Trophoblast cell (in vitro differentiated cells and primary cell): ENCODE results near the gene PODXL.
"Not testable (repeated sequence)": the region's sequence is repeated elsewhere in the genome, so short reads cannot be mapped to it uniquely, and the experiment has no call there.

Source experiments
- DNase-seq, 2 donors: peaks; one replicate each; pipeline ENCODE4 v3.0.0-alpha.2; 2016
- H2AFZ ChIP-seq: 2 replicates; pipeline ENCODE4 v1.6.1; 2013; ENCODE audit warnings: low read length, moderate library complexity, mild to moderate bottlenecking; ENCODE audit not compliant: insufficient read depth, poor library complexity
- H2AK5ac ChIP-seq: 2 replicates; pipeline ENCODE4 v1.6.1; 2013; ENCODE audit warnings: mild to moderate bottlenecking, low read length
- H2BK120ac ChIP-seq: 2 replicates; pipeline ENCODE4 v1.6.1; 2013; ENCODE audit warnings: low read length, mild to moderate bottlenecking, moderate library complexity; ENCODE audit not compliant: insufficient read depth, poor library complexity
- H2BK12ac ChIP-seq: 2 replicates; pipeline ENCODE4 v1.6.1; 2013; ENCODE audit warnings: mild to moderate bottlenecking, low read length, moderate library complexity
- H2BK5ac ChIP-seq: 2 replicates; pipeline ENCODE4 v1.6.1; 2013; ENCODE audit warnings: low read length, low read depth, moderate library complexity, mild to moderate bottlenecking; ENCODE audit not compliant: poor library complexity
- H3K14ac ChIP-seq: 2 replicates; pipeline ENCODE4 v1.6.1; 2013; ENCODE audit warnings: mild to moderate bottlenecking, low read length
- H3K18ac ChIP-seq: 2 replicates; pipeline ENCODE4 v1.6.1; 2013; ENCODE audit warnings: mild to moderate bottlenecking, low read length
- H3K23ac ChIP-seq: 2 replicates; pipeline ENCODE4 v1.6.1; 2013; ENCODE audit warnings: low read length
- H3K27ac ChIP-seq: 2 replicates; pipeline ENCODE4 v1.5.1; 2013; ENCODE audit warnings: low read depth, mild to moderate bottlenecking, inconsistent platforms, low read length, moderate library complexity
- H3K27me3 ChIP-seq: 2 replicates; pipeline ENCODE4 v1.6.1; 2013; ENCODE audit warnings: inconsistent platforms, mild to moderate bottlenecking, low read length, moderate library complexity; ENCODE audit not compliant: insufficient read depth
- H3K36me3 ChIP-seq, 2 experiments: 1 replicate in 1 of 2; 2 replicates in 1 of 2; pipeline ENCODE4 v1.6.1; 2013; ENCODE audit warnings: low read length in 2 of 2, mild to moderate bottlenecking in 2 of 2, moderate library complexity in 1 of 2; ENCODE audit not compliant: insufficient read depth in 2 of 2, control insufficient read depth in 1 of 2
- H3K4ac ChIP-seq: 2 replicates; pipeline ENCODE4 v1.6.1; 2013; ENCODE audit warnings: low read depth, mild to moderate bottlenecking, low read length, moderate library complexity
- H3K4me1 ChIP-seq, 2 experiments: 1 replicate in 1 of 2; 2 replicates in 1 of 2; pipeline ENCODE4 v1.6.1; 2013; ENCODE audit warnings: low read length in 2 of 2, mild to moderate bottlenecking in 2 of 2, moderate library complexity in 1 of 2; ENCODE audit not compliant: insufficient read depth in 2 of 2, control insufficient read depth in 1 of 2
- H3K4me2 ChIP-seq: 2 replicates; pipeline ENCODE4 v1.6.1; 2013; ENCODE audit warnings: inconsistent platforms, mild to moderate bottlenecking, low read length, moderate library complexity
- H3K4me3 ChIP-seq: 2 replicates; pipeline ENCODE4 v1.5.1; 2013; ENCODE audit warnings: mild to moderate bottlenecking, low read depth, low read length, inconsistent platforms
- H3K79me1 ChIP-seq: one replicate; pipeline ENCODE4 v1.6.1; 2013; ENCODE audit warnings: low read length
- H3K79me2 ChIP-seq: 2 replicates; pipeline ENCODE4 v1.6.1; 2013; ENCODE audit warnings: low read length, mild to moderate bottlenecking; ENCODE audit not compliant: control insufficient read depth, insufficient read depth, poor library complexity
- H3K9ac ChIP-seq: 2 replicates; pipeline ENCODE4 v1.6.1; 2013; ENCODE audit warnings: mild to moderate bottlenecking, low read length
- H3K9me3 ChIP-seq: 2 replicates; pipeline ENCODE4 v1.6.1; 2013; ENCODE audit warnings: low read depth, mild to moderate bottlenecking, control low read depth, inconsistent platforms, low read length; ENCODE audit not compliant: insufficient read depth
- H4K12ac ChIP-seq: 2 replicates; pipeline ENCODE4 v1.6.1; 2013; ENCODE audit warnings: low read depth, mild to moderate bottlenecking, low read length, moderate library complexity
- H4K8ac ChIP-seq: 2 replicates; pipeline ENCODE4 v1.6.1; 2013; ENCODE audit warnings: low read depth, mild to moderate bottlenecking, low read length, moderate library complexity
- H4K91ac ChIP-seq: one replicate; pipeline ENCODE4 v1.6.1; 2013; ENCODE audit warnings: low read depth, mild to moderate bottlenecking, low read length, moderate library complexity
- WGBS: extraction: QIAGEN DNeasy Blood & Tissue Kit; methylation state at CpG from one replicate; pipeline ENCODE4 v1.1.7; 2013; ENCODE audit warnings: missing lambda C conversion rate; ENCODE audit not compliant: insufficient read length, insufficient coverage; ENCODE audit errors: extremely low coverage; 5-methylcytosine and 5-hydroxymethylcytosine counted together

Gene PODXL

DNA sequence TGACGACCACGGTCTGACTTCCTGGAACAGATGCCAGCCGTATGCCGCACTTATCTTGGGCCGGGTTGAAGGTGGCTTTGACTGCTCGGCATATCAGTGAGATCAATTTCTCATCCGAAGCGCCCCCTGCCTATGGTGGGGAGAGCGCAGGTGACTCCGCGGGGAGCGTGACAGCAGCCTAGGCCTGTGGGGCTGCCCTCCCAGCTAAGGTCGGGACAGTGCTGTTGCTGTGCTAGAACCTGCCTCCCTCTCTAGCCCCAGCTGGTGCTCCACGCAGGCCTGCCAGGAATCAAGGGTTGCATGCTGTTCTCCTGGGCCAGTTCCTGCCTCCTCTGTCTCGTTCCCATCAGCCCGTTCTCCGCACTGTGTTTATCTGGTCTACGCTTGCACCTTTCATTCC, 49.8 kb downstream of the PODXL start:
- Histone ChIP-seq H3K27ac (no peak overlapping the region), H3K4me3 (no peak overlapping the region), H3K9me3 (no peaks in the 10 kb centered on the region), H4K8ac (no peak overlapping the region), H4K12ac (no peak overlapping the region), H3K14ac (no peak overlapping the region), H2BK120ac (no peak overlapping the region), H3K36me3 (peaks cover 66 to 75% of the 10 kb centered on the region in 2 experiments), H2AFZ (no peak overlapping the region), H3K23ac (no peak overlapping the region), H3K18ac (no peak overlapping the region), H3K9ac (no peak overlapping the region), H4K91ac (no peak overlapping the region), H2AK5ac (no peak overlapping the region), H3K79me2 (no peaks in the 10 kb centered on the region), H3K4ac (no peak overlapping the region), H2BK12ac (no peak overlapping the region), H3K4me2 (no peak overlapping the region), H3K27me3 (no peaks in the 10 kb centered on the region), H3K4me1 (no peaks in the 10 kb centered on the region), H3K79me1 (no peaks in the 10 kb centered on the region), H2BK5ac (no peak overlapping the region)
- DNase-seq = no peak
- no CpG with 5 or more reads among the region's 18 CpGs for WGBS

DNA sequence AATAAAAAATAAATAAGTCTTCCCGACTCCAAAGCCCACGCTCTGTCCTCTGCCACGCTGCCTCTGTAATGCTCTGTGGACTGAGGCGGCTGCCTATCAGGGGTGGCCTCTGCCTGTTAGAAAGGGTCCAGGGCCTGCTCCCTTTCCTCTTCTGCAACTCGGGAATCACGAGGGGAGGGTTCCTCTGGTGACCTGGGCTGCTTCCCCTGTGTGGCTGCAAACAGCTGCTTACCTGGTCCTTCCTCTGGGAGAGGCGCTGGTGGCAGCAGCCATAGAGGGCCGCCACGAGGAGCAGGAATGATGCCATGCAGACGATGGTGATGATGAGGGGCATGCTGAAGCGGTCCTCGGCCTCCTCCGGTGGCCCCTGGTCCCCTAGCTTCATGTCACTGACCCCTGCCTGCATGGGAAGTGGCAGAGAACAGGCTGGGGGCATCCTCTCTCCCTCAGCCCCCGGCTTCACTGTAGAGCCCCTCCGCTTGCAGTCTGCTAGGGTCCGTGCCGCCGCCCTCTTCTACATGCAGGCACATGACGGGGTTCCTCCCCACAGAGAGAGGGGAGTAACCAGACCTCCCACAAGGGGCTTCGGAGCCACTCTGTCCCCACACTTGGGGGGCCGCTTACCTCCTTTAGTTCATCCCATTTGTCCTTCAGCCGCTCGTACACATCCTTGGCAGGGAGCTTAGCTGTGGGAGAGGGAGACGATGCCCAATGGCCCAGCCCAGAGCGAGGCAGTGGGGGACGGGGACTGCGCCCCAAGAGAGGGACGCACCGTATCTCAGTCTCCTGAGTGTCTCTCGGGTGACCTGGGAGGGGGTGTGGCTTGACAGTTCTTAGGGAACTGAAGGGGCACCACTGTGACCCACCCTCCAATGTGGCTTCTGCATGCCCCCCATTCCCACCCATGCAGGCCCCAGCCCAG, 50.5 kb downstream of the PODXL start:
- no peaks in the 10 kb centered on the region for H3K27me3 ChIP-seq
- WGBS = no CpG with 5 or more reads among the region's 30 CpGs
- no peak overlapping the region for H4K8ac ChIP-seq

DNA sequence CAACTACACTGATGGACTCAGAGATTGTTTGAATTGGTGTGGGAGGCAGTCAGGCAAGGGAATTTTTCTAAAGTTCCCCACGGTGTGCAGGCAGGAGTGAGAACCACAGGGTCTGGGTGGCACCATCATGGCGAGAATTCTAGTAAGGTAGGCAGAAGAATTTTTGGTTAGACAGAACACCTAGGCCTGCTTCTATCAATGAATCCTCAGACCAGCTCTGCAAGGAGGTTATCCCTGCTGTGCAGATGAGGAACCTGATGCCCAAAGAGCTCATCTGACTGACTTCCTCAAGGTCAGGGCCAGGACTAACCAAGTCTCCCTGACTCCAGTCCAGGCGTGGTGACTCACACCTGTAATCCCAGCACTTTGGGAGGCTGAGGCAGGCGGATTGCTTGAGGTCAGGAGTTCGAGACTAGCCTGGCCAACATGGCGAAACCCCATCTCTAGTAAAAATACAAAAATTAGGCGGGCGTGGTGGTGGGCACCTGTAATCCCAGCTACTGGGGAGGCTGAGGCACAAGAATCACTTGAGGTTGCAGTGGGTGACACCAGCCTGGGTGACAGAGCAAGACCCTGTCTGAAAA, 51.3 kb downstream of the PODXL start:
- not testable (repeated sequence) for H3K4me2 ChIP-seq, H3K9ac ChIP-seq, H3K27ac ChIP-seq, DNase-seq, H3K18ac ChIP-seq, H3K79me1 ChIP-seq, H4K8ac ChIP-seq, H3K4ac ChIP-seq, H3K27me3 ChIP-seq, H4K91ac ChIP-seq, H2AFZ ChIP-seq, H4K12ac ChIP-seq, H3K23ac ChIP-seq, H2AK5ac ChIP-seq, H3K14ac ChIP-seq, H3K4me3 ChIP-seq, H2BK120ac ChIP-seq, H2BK5ac ChIP-seq, H3K4me1 ChIP-seq, H3K9me3 ChIP-seq, H2BK12ac ChIP-seq, H3K79me2 ChIP-seq
- WGBS = no CpG with 5 or more reads among the region's 8 CpGs
- H3K36me3 ChIP-seq = peaks cover 62 to 73% of the 10 kb centered on the region in 2 experiments

More for the DNA sequence above, 50.5 kb downstream of the PODXL start:
- Histone ChIP-seq H3K79me1 (no peaks in the 10 kb centered on the region), H3K9me3 (no peaks in the 10 kb centered on the region), H2AFZ (no peak overlapping the region), H3K9ac (no peak overlapping the region), H3K4me1 (no peaks in the 10 kb centered on the region), H3K4me3 (no peak overlapping the region), H2BK12ac (no peak overlapping the region), H3K4ac (no peak overlapping the region), H2BK5ac (no peak overlapping the region), H2AK5ac (no peak overlapping the region), H4K12ac (no peak overlapping the region), H3K18ac (no peak overlapping the region), H3K4me2 (no peak overlapping the region), H3K23ac (no peak overlapping the region), H3K27ac (no peak overlapping the region), H2BK120ac (no peak overlapping the region), H4K91ac (no peak overlapping the region), H3K36me3 (peaks cover 65 to 74% of the 10 kb centered on the region in 2 experiments), H3K79me2 (no peaks in the 10 kb centered on the region), H3K14ac (no peak overlapping the region)
- no peak for DNase-seq

GRCh38 chr7:131504157-131504899, 52.1 kb downstream of the PODXL start:
- H3K14ac ChIP-seq = no peak overlapping the region
- H3K9ac ChIP-seq = no peak overlapping the region
- H3K79me2 ChIP-seq = no peaks in the 10 kb centered on the region
- no peaks in the 10 kb centered on the region for H3K79me1 ChIP-seq
- no peaks in the 10 kb centered on the region for H3K9me3 ChIP-seq
- H3K4me3 ChIP-seq = no peak overlapping the region
- H2BK120ac ChIP-seq = no peak overlapping the region
- H2BK12ac ChIP-seq = no peak overlapping the region
- H3K27me3 ChIP-seq = no peaks in the 10 kb centered on the region
- H3K4me2 ChIP-seq = no peak overlapping the region
- H3K36me3 ChIP-seq = peaks cover 56 to 67% of the 10 kb centered on the region in 2 experiments
- no peaks in the 10 kb centered on the region for H3K4me1 ChIP-seq
- H2AK5ac ChIP-seq = no peak overlapping the region
- no peak overlapping the region for H4K91ac ChIP-seq
- H2AFZ ChIP-seq = no peak overlapping the region
- no peak overlapping the region for H3K23ac ChIP-seq
- no peak overlapping the region for H3K4ac ChIP-seq
- WGBS = no CpG with 5 or more reads among the region's 14 CpGs
- H4K12ac ChIP-seq = no peak overlapping the region
- no peak for DNase-seq
- no peak overlapping the region for H2BK5ac ChIP-seq
- H3K18ac ChIP-seq = no peak overlapping the region
- no peak overlapping the region for H3K27ac ChIP-seq
- H4K8ac ChIP-seq = no peak overlapping the region
